GM23248 (cell line): Measurements from ENCODE around the gene POMC.

Source experiments
- EZH2 ChIP-seq: fragments of 200-600 bp; sonication (generic); IDR thresholded peaks from 2 replicates; pipeline ENCODE4 v1.6.1; 2018; ENCODE audit warnings: antibody characterized with exemption, mild to moderate bottlenecking; ENCODE audit not compliant: insufficient read depth, poor library complexity, severe bottlenecking
- EZH2phosphoT487 ChIP-seq: fragments of 200-600 bp; sonication (generic); IDR thresholded peaks from 2 replicates; pipeline ENCODE4 v1.6.1; 2018; ENCODE audit warnings: antibody characterized with exemption, moderate library complexity, mild to moderate bottlenecking, low read depth; ENCODE audit not compliant: insufficient read depth

GRCh38 chr2:25184254-25184653 lies 15.9 kb upstream of the POMC start:
- TF ChIP-seq EZH2: no peak
- no peak for TF ChIP-seq EZH2phosphoT487
